HG03469 (cell line): Measurements from ENCODE around the gene HYAL2.

ENCODE experiments used
- ATAC-seq: cut with Tn5 transposase; IDR thresholded peaks from one replicate; pipeline ENCODE4 v1.9.1; 2021; ENCODE audit warnings: mild to moderate bottlenecking, moderate library complexity, moderate number of reproducible peaks; ENCODE audit not compliant: unreplicated experiment

The HYAL2 gene

GRCh38 chr3:50331364-50331907 lies 8.9 kb upstream of the HYAL2 start:
- no peak for ATAC-seq

- ATAC-seq, result no peak
Measured at GRCh38 chr3:50330330-50330729, 7.8 kb upstream of the HYAL2 start.

GRCh38 chr3:50327943-50328691 lies 5.6 kb upstream of the HYAL2 start, which contains the start of gene TUSC2:
TUSC2 (minus strand) TSS chr3:50328223; CDS start chr3:50328099, 124 bp downstream.
- peak; percentile 52 for ATAC-seq

GRCh38 chr3:50327129-50327528 lies 4.6 kb upstream of the HYAL2 start:
- ATAC-seq, result no peak

GRCh38 chr3:50326182-50326541 lies 3.6 kb upstream of the HYAL2 start:
- ATAC-seq, result no peak

GRCh38 chr3:50325497-50326181 lies 3.1 kb upstream of the HYAL2 start:
- ATAC-seq, result no peak

GRCh38 chr3:50325113-50325480 lies 2.6 kb upstream of the HYAL2 start:
- ATAC-seq, result no peak

GRCh38 chr3:50324351-50325112 lies 2.0 kb upstream of the HYAL2 start:
- ATAC-seq, result no peak

GRCh38 chr3:50323614-50324199 lies 1.2 kb upstream of the HYAL2 start:
- ATAC-seq, result no peak

- no peak for ATAC-seq
Measured at GRCh38 chr3:50323092-50323600, 601 bp upstream of the HYAL2 start.

GRCh38 chr3:50322115-50322385 lies 495 bp downstream of the HYAL2 start:
- no peak for ATAC-seq

- ATAC-seq, result peak; percentile 41
Measured at GRCh38 chr3:50321336-50322114, 1.0 kb downstream of the HYAL2 start.

GRCh38 chr3:50320853-50321335 lies 1.7 kb downstream of the HYAL2 start:
- peak; percentile 23 for ATAC-seq

- ATAC-seq, result no peak
Measured at GRCh38 chr3:50319894-50320625, 2.5 kb downstream of the HYAL2 start.

- no peak for ATAC-seq
Measured at GRCh38 chr3:50319181-50319893, 3.2 kb downstream of the HYAL2 start.

- no peak for ATAC-seq
Measured at GRCh38 chr3:50318615-50319014, 3.9 kb downstream of the HYAL2 start.

- ATAC-seq, result no peak
Measured at GRCh38 chr3:50318163-50318562, 4.4 kb downstream of the HYAL2 start.

- ATAC-seq, result no peak
Measured at GRCh38 chr3:50317300-50317699, 5.2 kb downstream of the HYAL2 start.
